UCSD-AML1 (cell line): ENCODE measurements around the gene NUB1.
"Not testable (repeated sequence)": the region's sequence is repeated elsewhere in the genome, so short reads cannot be mapped to it uniquely, and the experiment has no call there.

Experiments
- DNase-seq: peaks from one replicate; lab custom pipeline; 2025; ENCODE audit not compliant: unreplicated experiment; lab: John Stamatoyannopoulos, UW

Gene NUB1

DNA sequence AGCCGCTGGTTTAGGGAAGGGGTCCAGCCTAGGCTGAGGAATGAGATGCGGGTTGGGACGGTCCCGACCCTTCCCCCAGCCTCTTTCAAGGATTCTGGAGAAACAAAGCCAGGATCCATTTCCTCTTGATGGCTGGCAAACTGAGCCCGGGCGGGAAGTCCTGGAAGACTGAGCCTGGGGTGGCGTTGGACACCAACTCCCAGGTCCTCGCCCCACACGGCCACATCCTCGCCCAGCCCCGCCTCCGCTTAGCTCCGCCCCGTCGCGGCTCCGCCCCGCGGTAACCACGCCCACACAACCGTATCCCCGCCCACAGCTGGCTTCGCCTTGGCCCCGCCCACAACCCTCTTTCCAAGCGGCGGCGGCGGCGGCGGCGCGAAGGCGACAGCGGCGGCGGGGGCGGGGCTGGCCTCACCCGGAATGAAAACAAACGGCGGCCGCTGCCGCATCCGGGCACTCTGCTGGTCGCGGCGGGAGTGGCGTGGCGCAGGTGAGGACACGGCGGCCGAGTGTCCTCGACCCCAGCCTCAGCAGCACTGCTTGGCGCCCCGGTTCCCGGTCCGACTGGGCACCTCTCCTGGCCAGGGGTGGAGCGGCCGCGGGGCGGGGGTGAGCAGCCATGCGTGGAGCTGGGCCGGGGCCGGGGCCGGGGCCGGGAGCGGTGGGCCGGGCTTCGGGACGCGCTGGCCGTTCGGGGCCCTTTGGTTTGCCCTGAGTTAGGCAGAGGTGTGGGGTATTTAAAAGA lies at the start of gene NUB1:
TSS of gene NUB1 (plus strand) at position 456 of the 745 bp plus-strand sequence. CDS start 3,538 bp downstream, outside the sequence.
- DNase-seq: peak; percentile 84

- no peak for DNase-seq
Observed at GRCh38 chr7:151292850-151293249, 48.8 kb upstream of the NUB1 start.

- DNase-seq: no peak
Observed at GRCh38 chr7:151296202-151296992, 45.2 kb upstream of the NUB1 start.

- DNase-seq: no peak
Observed at GRCh38 chr7:151298765-151299164, 42.8 kb upstream of the NUB1 start.

GRCh38 chr7:151299530-151299929 lies 42.1 kb upstream of the NUB1 start:
- DNase-seq: no peak

DNA sequence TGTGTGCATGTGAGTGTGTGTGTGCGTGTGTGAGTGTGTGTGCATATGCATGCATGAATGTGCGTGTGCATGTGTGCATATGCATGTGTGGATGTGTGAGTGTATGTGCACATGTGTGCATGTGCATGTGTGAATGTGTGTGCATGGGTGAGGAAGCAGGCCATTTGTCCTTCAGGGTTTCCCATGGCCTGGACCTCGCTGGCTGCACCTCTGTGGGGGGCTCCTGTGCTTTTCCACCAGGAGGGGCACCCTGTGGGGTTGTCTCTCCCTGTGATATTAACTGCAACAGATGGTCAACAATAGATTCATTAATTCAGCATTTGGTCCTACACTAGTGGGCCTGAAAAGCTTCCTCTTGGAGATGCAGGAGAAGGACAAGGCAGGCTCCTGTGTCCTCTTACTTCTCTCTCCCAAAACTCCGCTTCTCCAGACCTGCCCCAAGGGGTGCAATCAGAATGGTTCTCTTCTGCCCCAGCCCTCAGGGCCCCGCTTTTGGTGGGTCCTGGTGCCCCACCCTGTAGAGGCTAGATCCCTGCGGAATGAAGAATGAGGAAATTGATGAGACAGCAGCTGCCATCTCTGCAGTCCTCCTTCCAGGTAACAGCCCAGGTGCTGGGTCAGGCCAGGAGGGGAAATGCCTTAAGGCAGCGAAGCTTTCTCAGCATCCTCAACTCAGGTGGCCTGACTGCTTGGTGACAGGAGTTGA lies 41.5 kb upstream of the NUB1 start:
- DNase-seq: no peak

DNA sequence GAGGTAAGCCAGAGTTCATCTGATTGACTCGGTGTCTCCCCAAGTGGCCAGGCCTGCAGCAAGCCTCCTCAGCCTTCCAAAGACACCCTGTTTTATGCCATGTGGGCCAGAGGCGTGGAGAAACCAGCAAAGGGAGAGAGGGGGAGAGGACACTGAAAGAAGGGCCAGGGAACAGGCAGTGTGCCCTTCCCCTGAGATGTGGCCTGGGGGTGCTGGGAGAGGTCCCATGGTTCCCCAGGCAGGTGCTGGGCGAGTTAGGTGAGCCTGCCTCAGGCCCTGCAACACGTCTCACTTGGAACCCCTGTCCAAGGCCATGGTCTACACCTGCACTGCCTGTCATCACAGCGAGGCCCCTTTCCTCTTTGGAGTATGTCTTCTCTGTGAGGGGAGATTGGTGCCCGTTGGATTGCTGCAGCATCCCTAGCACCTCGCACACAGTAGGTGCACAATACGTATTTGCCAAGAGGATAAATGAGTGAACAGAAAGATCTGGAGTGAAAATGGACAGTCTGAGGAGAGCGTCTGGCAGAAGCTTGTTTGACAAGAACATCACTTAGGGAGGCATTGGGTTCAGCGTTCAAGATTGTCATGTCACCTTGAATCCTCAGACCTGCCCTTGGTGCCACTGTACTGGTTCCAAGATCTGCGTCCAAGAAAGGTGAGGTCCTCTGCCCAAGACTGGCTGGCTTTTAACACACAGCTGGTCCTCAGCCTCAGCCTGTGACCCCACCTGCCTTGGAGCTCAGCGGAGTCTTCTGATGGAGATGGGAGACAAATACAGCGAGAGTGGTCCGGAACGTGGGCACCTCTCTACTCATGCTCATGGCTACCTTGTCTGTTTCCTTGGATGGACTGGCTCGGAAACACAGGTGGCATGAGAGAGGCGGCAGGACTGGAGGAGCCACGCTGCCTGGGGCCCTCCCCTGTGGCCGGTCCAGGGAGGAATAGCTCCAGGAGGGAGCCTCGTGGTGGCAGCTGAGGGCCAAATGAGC lies 39.8 kb upstream of the NUB1 start:
- DNase-seq: no peak

DNA sequence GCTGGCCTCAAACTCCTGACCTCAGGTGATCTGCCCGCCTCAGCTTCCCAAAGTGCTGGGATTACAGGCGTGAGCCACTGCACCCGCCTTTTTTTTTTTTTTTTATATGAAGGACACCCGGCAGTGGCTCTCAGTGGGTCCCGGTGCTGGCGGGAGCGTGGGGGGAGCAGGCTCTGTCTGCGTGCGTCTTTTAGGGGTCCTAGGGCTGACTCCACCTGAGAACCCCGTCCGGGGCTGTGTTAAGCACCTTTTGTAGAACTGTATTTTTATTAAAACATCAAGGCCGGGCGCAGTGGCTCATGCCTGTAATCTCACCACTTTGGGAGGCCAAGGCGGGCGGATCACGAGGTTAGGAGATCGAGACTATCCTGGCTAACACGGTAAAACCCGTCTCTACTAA lies 37.4 kb upstream of the NUB1 start:
- not testable (repeated sequence) for DNase-seq

DNA sequence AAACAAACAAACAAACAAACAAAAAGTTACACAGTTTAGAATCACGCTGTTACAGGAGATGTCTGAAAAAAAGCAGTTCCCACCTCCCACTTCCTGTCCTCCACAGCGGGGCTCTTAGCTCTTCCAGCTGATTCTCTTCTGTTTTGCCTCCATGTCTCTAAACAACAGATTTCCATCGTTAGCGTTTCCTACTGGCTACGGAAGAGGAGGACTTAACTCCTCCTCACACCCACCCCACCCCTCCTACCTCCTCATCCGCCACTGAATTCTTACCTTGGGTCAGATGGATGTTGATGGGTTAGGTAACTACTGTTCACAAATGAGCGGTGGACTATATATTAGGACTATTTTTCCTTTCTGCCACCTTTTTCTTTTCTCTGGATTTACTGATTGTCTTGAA lies 36.8 kb upstream of the NUB1 start:
- no peak for DNase-seq

- DNase-seq: no peak
Observed at GRCh38 chr7:151306374-151306773, 35.2 kb upstream of the NUB1 start.

DNA sequence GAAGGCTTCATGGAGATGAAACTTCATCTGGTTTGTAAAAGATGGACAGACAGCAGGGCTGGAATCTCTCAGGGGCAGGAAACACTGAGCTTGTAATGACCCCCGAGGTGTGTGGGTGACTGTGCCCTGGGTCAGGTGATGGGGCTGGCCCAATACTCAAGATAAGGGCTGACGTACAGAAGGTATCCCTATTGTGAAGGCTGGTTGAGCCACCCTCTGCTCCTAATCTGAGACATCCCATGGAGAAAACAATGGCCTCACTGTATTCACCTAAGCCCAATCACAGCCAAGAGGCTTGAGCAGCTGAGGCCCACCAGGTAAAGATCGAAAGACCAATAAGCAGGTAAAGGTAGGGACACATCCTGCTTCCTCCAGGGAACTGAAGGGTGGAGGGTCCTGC lies 34.8 kb upstream of the NUB1 start:
- no peak for DNase-seq

- DNase-seq: no peak
Observed at GRCh38 chr7:151307536-151307935, 34.1 kb upstream of the NUB1 start.

- no peak for DNase-seq
Observed at GRCh38 chr7:151308256-151308655, 33.4 kb upstream of the NUB1 start.

DNA sequence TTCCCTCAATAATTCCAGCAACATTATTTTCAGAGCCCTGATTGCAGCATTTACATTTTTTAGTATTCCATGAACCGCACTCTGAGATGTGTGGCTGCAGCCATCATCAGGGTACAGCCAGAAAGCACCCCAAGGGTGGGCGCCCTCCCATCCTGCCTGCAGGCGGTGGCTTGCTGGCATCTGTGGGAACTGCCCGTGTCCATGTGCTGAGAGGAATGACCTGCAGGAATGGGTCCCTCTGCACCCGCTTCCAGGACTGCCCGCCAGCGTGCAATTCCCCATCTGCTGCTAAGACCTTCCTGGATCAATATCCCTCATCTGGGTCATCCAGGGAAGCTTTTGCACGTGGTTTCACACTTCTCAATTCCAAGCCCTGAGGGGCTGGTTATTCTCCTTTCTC lies 32.8 kb upstream of the NUB1 start:
- no peak for DNase-seq

DNA sequence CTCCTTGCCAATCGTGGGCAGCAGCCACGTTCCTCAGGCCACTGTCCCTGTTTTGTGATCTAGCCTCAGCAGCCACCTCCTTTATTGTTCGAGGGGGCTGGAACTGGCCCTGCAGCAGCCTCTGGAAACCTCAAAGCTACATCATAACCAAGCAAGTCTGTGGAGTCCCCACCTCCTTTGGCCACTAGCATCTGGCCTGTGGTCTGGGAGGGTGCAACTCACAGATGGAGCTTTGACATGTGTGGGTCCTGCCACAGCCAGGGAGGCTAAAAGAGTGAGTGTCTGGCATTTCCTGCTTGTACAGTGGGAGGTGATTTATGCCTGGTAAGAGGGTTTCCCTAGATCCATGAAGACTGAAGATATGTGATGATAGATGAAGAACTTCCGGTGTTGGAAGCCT lies 32.3 kb upstream of the NUB1 start:
- peak; percentile 50 for DNase-seq

DNA sequence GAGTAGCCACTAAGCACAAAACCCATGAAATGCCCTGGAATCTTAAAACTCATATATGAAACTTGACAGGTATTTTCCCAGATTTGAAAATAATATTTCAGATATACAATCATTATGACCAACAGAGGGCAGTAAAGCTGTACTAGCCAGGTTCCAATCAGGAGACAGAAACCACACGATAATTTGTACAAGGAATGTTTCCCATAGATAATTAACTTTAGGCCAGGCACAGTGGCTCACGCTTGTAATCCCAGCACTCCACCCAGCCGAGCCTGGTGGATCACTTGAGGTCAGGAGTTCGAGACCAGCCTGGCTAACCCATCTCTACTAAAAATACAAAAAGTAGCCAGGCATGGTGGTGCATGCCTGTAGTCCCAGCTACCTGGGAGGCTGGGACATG lies 31.0 kb upstream of the NUB1 start:
- no peak for DNase-seq

- DNase-seq: peak; percentile 12
Observed at GRCh38 chr7:151311294-151311864, 30.2 kb upstream of the NUB1 start.

DNA sequence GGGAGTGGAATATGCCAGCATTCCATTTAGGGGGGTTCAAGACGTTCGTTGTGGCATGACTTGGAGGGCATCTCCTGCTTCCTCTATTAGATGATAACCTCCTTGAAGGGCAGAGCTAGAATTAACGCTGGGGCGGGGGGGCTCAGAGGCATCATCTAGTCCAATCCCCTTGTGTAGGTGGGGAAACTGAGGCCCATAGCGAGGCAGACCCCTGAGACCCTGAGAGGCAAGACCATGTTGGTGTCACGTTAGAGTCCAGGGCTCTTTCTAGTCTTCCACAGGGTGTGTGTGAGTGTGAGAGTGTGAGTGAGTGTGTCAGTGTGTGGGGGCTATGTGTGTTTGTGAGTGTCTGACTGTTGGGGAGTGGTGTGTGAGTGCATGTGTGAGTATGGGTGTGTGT lies 29.3 kb upstream of the NUB1 start:
- DNase-seq: no peak

DNA sequence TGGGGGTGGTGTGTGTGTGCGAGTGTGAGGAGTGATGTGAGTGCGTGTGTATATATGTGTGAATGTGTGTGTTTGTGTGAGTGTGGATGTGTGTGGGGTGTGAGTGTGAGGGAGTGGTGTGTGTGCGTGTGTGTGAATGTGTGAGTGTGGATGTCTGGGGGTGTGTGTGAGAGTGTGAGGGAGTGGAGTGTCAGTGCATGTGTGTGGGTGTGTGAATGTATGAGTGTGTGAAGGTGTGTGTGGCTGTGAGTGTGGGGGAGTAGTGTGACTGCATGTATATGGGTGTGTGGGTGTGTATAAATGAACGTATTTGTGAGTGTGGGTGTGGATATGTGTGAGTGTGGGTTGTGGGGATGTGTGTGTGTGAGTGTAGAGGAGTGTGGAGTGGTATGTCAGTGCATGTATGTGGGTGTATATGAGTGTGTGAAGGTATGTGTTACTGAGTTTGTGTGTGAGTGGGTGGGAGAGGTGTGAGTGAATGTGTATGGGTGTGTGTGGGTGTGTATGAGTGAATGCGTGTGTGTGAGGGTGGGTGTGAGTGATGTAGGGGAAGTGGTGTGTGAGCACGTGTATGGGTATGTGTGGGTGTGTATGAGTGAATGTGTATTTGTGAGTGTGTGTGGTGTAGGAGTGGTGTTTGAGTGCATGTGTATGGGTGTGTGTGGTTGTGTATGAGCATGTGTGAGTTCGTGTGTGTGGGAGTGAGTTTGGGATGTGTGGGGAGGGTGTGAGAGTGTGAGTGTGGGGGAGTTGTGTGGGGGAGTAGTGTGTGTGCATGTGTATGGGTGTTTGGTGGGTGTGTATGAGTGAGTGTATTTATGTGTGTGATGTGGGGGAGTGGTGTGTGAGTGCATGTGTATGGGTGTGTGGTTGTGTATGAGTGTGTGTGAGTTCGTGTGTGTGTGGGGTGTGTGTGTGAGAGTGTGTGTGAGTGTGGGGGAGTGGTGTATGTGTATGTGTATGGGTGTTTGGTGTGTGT lies 28.5 kb upstream of the NUB1 start:
- no peak for DNase-seq
